H1 (cell line): ENCODE measurements around the gene NTNG2. TPM values are rescaled to one million over a fixed set of nuclear protein-coding genes. Genes with fewer than 3 reads are reported as not detected.

Experiments used
- CTCF ChIA-PET: fragments of 300-600 bp; sonication (Branson Sonifier 250); formaldehyde crosslinking; loops from one replicate; lab custom pipeline; 2021; ENCODE audit not compliant: partially characterized antibody; lab: Charles Lee
- POLR2A ChIA-PET: fragments of 300-600 bp; sonication (Branson Sonifier 250); formaldehyde crosslinking; loops from one replicate; lab custom pipeline; 2021; ENCODE audit warnings: inconsistent platforms; ENCODE audit not compliant: partially characterized antibody; lab: Charles Lee
- DNase-seq, 2 experiments: peaks; one replicate each; pipeline versions ENCODE4 v3.0.0 to v3.0.0-alpha.2; 2010 to 2022; ENCODE audit warnings: low spot score in 2 of 2, low read depth in 1 of 2, mixed read lengths in 1 of 2
- FAIRE-seq: peaks from 2 replicates; lab custom pipeline; 2011; peaks lifted over from hg19 to GRCh38; lab: Jason Lieb, UNC
- H2AFZ ChIP-seq: 2 replicates; pipeline ENCODE4 v1.8.1; 2012; ENCODE audit warnings: low read length, inconsistent platforms
- H2AK5ac ChIP-seq: 2 replicates; pipeline ENCODE4 v1.6.1; 2013; ENCODE audit warnings: low read depth, low read length
- H2BK120ac ChIP-seq: replicated peaks from 2 replicates; pipeline ENCODE3; 2013; ENCODE audit warnings: low read depth, low read length, inconsistent platforms
- H2BK12ac ChIP-seq: 2 replicates; pipeline ENCODE4 v1.6.1; 2013; ENCODE audit warnings: low read depth, low read length
- H2BK15ac ChIP-seq: 2 replicates; pipeline ENCODE4 v1.6.1; 2013; ENCODE audit warnings: low read length
- H2BK20ac ChIP-seq: 2 replicates; pipeline ENCODE4 v1.6.1; 2013; ENCODE audit warnings: low read length
- H2BK5ac ChIP-seq: 2 replicates; pipeline ENCODE4 v1.6.1; 2013; ENCODE audit warnings: low read depth, low read length
- H3K14ac ChIP-seq: 2 replicates; pipeline ENCODE4 v1.6.1; 2013; ENCODE audit warnings: inconsistent platforms; ENCODE audit not compliant: insufficient read length
- H3K18ac ChIP-seq: 2 replicates; pipeline ENCODE4 v1.6.1; 2013; ENCODE audit warnings: low read length; ENCODE audit errors: extremely low read depth
- H3K23ac ChIP-seq: 2 replicates; pipeline ENCODE4 v1.6.1; 2013; ENCODE audit warnings: inconsistent platforms; ENCODE audit not compliant: insufficient read length
- H3K23me2 ChIP-seq: 2 replicates; pipeline ENCODE4 v1.6.1; 2013; ENCODE audit warnings: low read depth, low read length
- H3K27ac ChIP-seq: 2 replicates; pipeline ENCODE4 v1.6.1; 2011; ENCODE audit warnings: low read depth, low read length, inconsistent platforms
- H3K27me3 ChIP-seq, 4 experiments: replicated peaks in 1 of 4; 1 replicate in 1 of 4; 2 replicates in 3 of 4; pipeline versions ENCODE4 v1.6.1 to v1.8.1; 2011 to 2013; ENCODE audit warnings: low read length in 3 of 4, mild to moderate bottlenecking in 3 of 4, inconsistent platforms in 2 of 4, mixed read lengths in 2 of 4, moderate library complexity in 1 of 4; ENCODE audit not compliant: control insufficient read depth in 3 of 4, insufficient read depth in 3 of 4; ENCODE audit errors: extremely low read depth in 1 of 4
- H3K36me3 ChIP-seq, 4 experiments: 2 replicates each; pipeline versions ENCODE4 v1.6.1 to v1.8.1; 2011 to 2013; ENCODE audit warnings: mild to moderate bottlenecking in 4 of 4, low read length in 3 of 4, moderate library complexity in 2 of 4, control low read depth in 1 of 4, inconsistent platforms in 1 of 4; ENCODE audit not compliant: insufficient read depth in 4 of 4, control insufficient read depth in 2 of 4
- H3K4ac ChIP-seq: replicated peaks from 2 replicates; pipeline ENCODE3; 2013; ENCODE audit warnings: low read length, low read depth, mixed read lengths, inconsistent platforms; ENCODE audit not compliant: insufficient read length
- H3K4me1 ChIP-seq, 4 experiments: replicated peaks in 1 of 4; 1 replicate in 1 of 4; 2 replicates in 3 of 4; pipeline versions ENCODE4 v1.6.1 to v1.8.1; 2011 to 2013; ENCODE audit warnings: low read length in 3 of 4, inconsistent platforms in 2 of 4, mixed read lengths in 1 of 4; ENCODE audit not compliant: insufficient read depth in 4 of 4, control insufficient read depth in 3 of 4
- H3K4me2 ChIP-seq, 2 experiments: 2 replicates each; pipeline versions ENCODE4 v1.6.1 to v1.8.1; 2011 to 2013; ENCODE audit warnings: low read depth in 2 of 2, low read length in 2 of 2, control low read depth in 1 of 2, inconsistent platforms in 1 of 2, mild to moderate bottlenecking in 1 of 2; ENCODE audit not compliant: insufficient read depth in 1 of 2
- H3K4me3 ChIP-seq, 4 experiments: fragments of 200-600, 300-600 bp in 1 of 4; sonication (generic), shearing (Covaris generic), sonication (Bioruptor Twin) in 1 of 4; 2 replicates each; pipeline versions ENCODE4 v1.5.1 to v1.8.1; 2011 to 2016; ENCODE audit warnings: low read length in 4 of 4, low read depth in 3 of 4, control low read depth in 2 of 4, inconsistent platforms in 2 of 4, mild to moderate bottlenecking in 2 of 4, mixed read lengths in 1 of 4, moderate library complexity in 1 of 4; ENCODE audit not compliant: insufficient read depth in 2 of 4; ENCODE audit errors: extremely low read depth in 1 of 4
- H3K56ac ChIP-seq: replicated peaks from 2 replicates; pipeline ENCODE3; 2013; ENCODE audit warnings: low read depth, mild to moderate bottlenecking, mixed read lengths, low read length, inconsistent platforms; ENCODE audit not compliant: insufficient read length
- H3K79me1 ChIP-seq: 2 replicates; pipeline ENCODE4 v1.6.1; 2013; ENCODE audit warnings: low read depth, low read length, control low read depth
- H3K79me2 ChIP-seq, 2 experiments: 2 replicates each; pipeline versions ENCODE4 v1.6.1 to v1.8.1; 2012 to 2013; ENCODE audit warnings: low read length in 2 of 2, mild to moderate bottlenecking in 2 of 2, inconsistent platforms in 1 of 2; ENCODE audit not compliant: insufficient read depth in 2 of 2, control insufficient read depth in 1 of 2
- H3K9ac ChIP-seq, 4 experiments: replicated peaks in 1 of 4; 1 replicate in 1 of 4; 2 replicates in 3 of 4; pipeline versions ENCODE4 v1.6.1 to v1.8.1; 2011 to 2013; ENCODE audit warnings: low read depth in 3 of 4, low read length in 3 of 4, control low read depth in 2 of 4, mild to moderate bottlenecking in 2 of 4, moderate library complexity in 2 of 4, inconsistent platforms in 1 of 4; ENCODE audit errors: extremely low read depth in 1 of 4
- H3K9me3 ChIP-seq, 2 experiments: 2 replicates each; pipeline versions ENCODE4 v1.6.1 to v1.8.1; 2012 to 2013; ENCODE audit warnings: mild to moderate bottlenecking in 2 of 2, moderate library complexity in 2 of 2, control low read depth in 1 of 2, inconsistent platforms in 1 of 2, low read depth in 1 of 2, low read length in 1 of 2, mixed read lengths in 1 of 2; ENCODE audit not compliant: insufficient read depth in 2 of 2
- H4K20me1 ChIP-seq, 2 experiments: replicated peaks in 1 of 2; 2 replicates each; pipeline versions ENCODE3 to v1.8.1; 2011 to 2013; ENCODE audit warnings: inconsistent platforms in 2 of 2, low read length in 2 of 2, mild to moderate bottlenecking in 1 of 2; ENCODE audit not compliant: insufficient read depth in 2 of 2, control insufficient read depth in 1 of 2
- H4K5ac ChIP-seq: 2 replicates; pipeline ENCODE4 v1.6.1; 2013; ENCODE audit warnings: low read length, low read depth, mixed read lengths, inconsistent platforms; ENCODE audit not compliant: insufficient read length
- H4K8ac ChIP-seq: 2 replicates; pipeline ENCODE4 v1.8.0; 2013; ENCODE audit warnings: mild to moderate bottlenecking, moderate library complexity, low read length, inconsistent platforms; ENCODE audit not compliant: insufficient read depth; ENCODE audit errors: extremely low read depth
- H4K91ac ChIP-seq: replicated peaks from 2 replicates; pipeline ENCODE3; 2013; ENCODE audit warnings: low read length, mixed read lengths, inconsistent platforms; ENCODE audit not compliant: insufficient read length
- CTBP2 ChIP-seq: IDR thresholded peaks from 2 replicates; pipeline ENCODE4 v1.7.0; 2011; ENCODE audit warnings: borderline replicate concordance, mild to moderate bottlenecking, moderate library complexity, mixed read lengths, low read length; ENCODE audit not compliant: insufficient read depth, insufficient read length
- FOSL1 ChIP-seq: IDR thresholded peaks from 2 replicates; pipeline ENCODE4 v1.6.1; 2011; ENCODE audit warnings: mild to moderate bottlenecking, low read depth, low read length, moderate library complexity; ENCODE audit not compliant: insufficient read depth
- JUN ChIP-seq: IDR thresholded peaks from 2 replicates; pipeline ENCODE4 v1.6.1; 2011; ENCODE audit warnings: low read depth, mild to moderate bottlenecking, improper control_type of control experiment, low read length
- JUND ChIP-seq: IDR thresholded peaks from 2 replicates; pipeline ENCODE4 v1.6.1; 2011; ENCODE audit warnings: mild to moderate bottlenecking, improper control_type of control experiment, low read length
- KDM4A ChIP-seq: IDR thresholded peaks from one replicate; pipeline ENCODE4 v1.7.1; 2012; ENCODE audit warnings: low read depth, mild to moderate bottlenecking, moderate library complexity, low read length, inconsistent platforms; ENCODE audit not compliant: severe bottlenecking
- PHF8 ChIP-seq: fragments of 200-600 bp; sonication (generic); conservative IDR thresholded peaks from 2 replicates; pipeline ENCODE4 v1.7.1; 2012; ENCODE audit warnings: low read depth, mild to moderate bottlenecking, inconsistent platforms, low read length, moderate library complexity
- POLR2A ChIP-seq, 2 experiments: IDR thresholded peaks; 1 replicate in 1 of 2; 2 replicates in 1 of 2; pipeline ENCODE4 v1.6.1; 2011; ENCODE audit warnings: low read depth in 2 of 2, low read length in 2 of 2, mild to moderate bottlenecking in 2 of 2; ENCODE audit errors: control extremely low read depth in 1 of 2
- RNF2 ChIP-seq: fragments of 200-900, 300-1000 bp; sonication (generic); IDR thresholded peaks from 2 replicates; pipeline ENCODE4 v1.7.1; 2016; ENCODE audit warnings: borderline replicate concordance, low read depth, mild to moderate bottlenecking, antibody characterized with exemption, low read length; ENCODE audit not compliant: poor library complexity, severe bottlenecking; ENCODE audit errors: missing control alignments
- SIX5 ChIP-seq: IDR thresholded peaks from 2 replicates; pipeline ENCODE4 v1.6.1; 2011; ENCODE audit warnings: mild to moderate bottlenecking, low read depth, low read length
- SP4 ChIP-seq: IDR thresholded peaks from 2 replicates; pipeline ENCODE4 v1.6.1; 2012; ENCODE audit warnings: low read length, inconsistent platforms
- SRF ChIP-seq: IDR thresholded peaks from 2 replicates; pipeline ENCODE4 v1.6.1; 2011; ENCODE audit warnings: mild to moderate bottlenecking, low read depth, low read length, moderate library complexity
- SUZ12 ChIP-seq: fragments of 200-600 bp; sonication (generic); IDR thresholded peaks from 2 replicates; pipeline ENCODE4 v1.6.1; 2012; ENCODE audit warnings: mild to moderate bottlenecking, inconsistent platforms, low read length, moderate library complexity, mixed read lengths
- YY1 ChIP-seq: IDR thresholded peaks from 2 replicates; pipeline ENCODE4 v1.6.1; 2011; ENCODE audit warnings: low read depth, mild to moderate bottlenecking, low read length
- WGBS, 2 experiments: shearing (Covaris generic) in 1 of 2; methylation state at CpG; one replicate each; pipeline versions ENCODE4 v1.1.6 to v1.1.7; 2013 to 2015; ENCODE audit warnings: low lambda C conversion rate in 2 of 2, mixed read lengths in 2 of 2, inconsistent platforms in 1 of 2, low coverage in 1 of 2, missing lambda C conversion rate in 1 of 2; ENCODE audit not compliant: insufficient replicate concordance in 2 of 2, insufficient coverage in 1 of 2, insufficient read length in 1 of 2; ENCODE audit errors: extremely low coverage in 1 of 2, missing lambda C conversion rate in 1 of 2; 5-methylcytosine and 5-hydroxymethylcytosine counted together
- polyA plus RNA-seq, 7 experiments: library from polyadenylated mRNA; depleted of rRNA in 3 of 7; stranded (reverse) in 5 of 7; unstranded in 2 of 7; fragments of >200 nt in 5 of 7; fragments of 200-250 nt in 2 of 7; gene quantifications; 1 replicate in 5 of 7; 2 replicates in 1 of 7; 4 replicates in 1 of 7; pipeline versions ENCODE4 v1.2.1 to v1.2.3, GENCODE V29; 2011 to 2013; ENCODE audit warnings: missing spikeins in 2 of 7, mixed read lengths in 2 of 7
- total RNA-seq: library from RNA; stranded (reverse); fragmentation: NEBNext Ultra II Directional; extraction: Animal tissue kit (Norgen Biotek cat#: 25700); gene quantifications from 2 replicates; pipeline ENCODE4 v1.2.1, GENCODE V29; 2021
- TF ChIP-seq, protein P1 (sequence below): IDR thresholded peaks from 2 replicates; pipeline ENCODE4 v1.6.1; 2012; ENCODE audit warnings: inconsistent platforms

Gene NTNG2
- total and polyA plus RNA-seq, 2 of the 8 experiments (the other 6 are each of a cell fraction or from before 2014, with no cell fraction given), result 1.4 to 1.5 TPM

DNA sequence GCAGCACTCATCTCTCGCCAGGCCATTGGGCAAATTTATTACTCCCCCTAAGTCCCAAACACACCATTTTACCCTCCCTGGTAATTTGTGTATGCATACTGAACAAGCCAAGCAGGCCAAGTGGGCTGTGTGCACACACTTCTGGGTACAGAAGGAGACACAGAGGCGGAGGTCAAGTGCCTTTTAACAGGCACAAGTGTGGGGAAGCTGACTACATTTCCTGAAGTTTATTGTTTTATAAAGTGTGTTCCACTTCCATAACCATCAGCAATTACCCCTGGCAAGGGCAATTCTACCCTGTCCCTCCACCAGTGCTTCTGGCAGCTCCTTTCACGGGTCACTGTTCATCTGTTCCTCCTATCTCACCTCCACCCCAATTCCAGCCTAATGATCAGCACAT is 99.0 kb downstream of the NTNG2 start:
- Histone ChIP-seq H3K27ac (no peak overlapping the region), H2BK120ac (no peak overlapping the region), H3K4me1 (no peaks in the 10 kb centered on the region), H3K27me3 (no peaks in the 10 kb centered on the region), H3K23ac (no peak overlapping the region), H3K9ac (no peak overlapping the region), H3K79me2 (no peaks in the 10 kb centered on the region), H3K79me1 (no peaks in the 10 kb centered on the region), H2BK15ac (no peak overlapping the region), H4K5ac (no peak overlapping the region), H3K23me2 (no peaks in the 10 kb centered on the region), H3K4ac (no peak overlapping the region), H4K91ac (no peak overlapping the region), H2AFZ (no peak overlapping the region), H3K4me3 (no peak overlapping the region), H2BK5ac (no peak overlapping the region), H3K56ac (no peak overlapping the region), H4K20me1 (peaks cover 0 to 7% of the 10 kb centered on the region in 2 experiments), H2BK12ac (no peak overlapping the region), H2BK20ac (no peak overlapping the region), H3K36me3 (peaks cover 7 to 19% (median 10%) of the 10 kb centered on the region in 4 experiments; a peak in 7 of 8 replicates), H4K8ac (no peak overlapping the region), H3K18ac (no peak overlapping the region), H2AK5ac (no peak overlapping the region), H3K9me3 (no peaks in the 10 kb centered on the region), H3K4me2 (no peak overlapping the region), H3K14ac (no peak overlapping the region)
- CTCF ChIA-PET, result interaction anchor here (1.0 to 4.6 kb wide), 4 partner anchors 8 to 699 kb away, joined by 3 to 24 read pairs (median 4); no protein-coding TSS in a partner anchor
- no peak for DNase-seq
- POLR2A ChIA-PET, result interaction anchor here (1.1 kb wide), 1 partner anchor 37 kb away, joined by 3 read pairs; no protein-coding TSS in a partner anchor
- WGBS, 2 experiments, result 75% methylated on average over 3 of the region's 3 CpGs; no CpG with 5 or more reads in 1 of the 2 experiments
- FAIRE-seq, result no peak
- TF ChIP-seq FOSL1 (no peak), YY1 (no peak), SRF (no peak), SP4 (no peak), RNF2 (no peak), CTBP2 (no peak), PHF8 (no peak), KDM4A (no peak), SUZ12 (no peak), POLR2A (IDR thresholded peaks at IDR 0.05; ENCODE audit: control extremely low read depth in 1 of 2, low read depth in 2 of 2, low read length in 2 of 2) (no peak), JUND (no peak), JUN (no peak), SIX5 (no peak)
- TF ChIP-seq, protein P1, sequence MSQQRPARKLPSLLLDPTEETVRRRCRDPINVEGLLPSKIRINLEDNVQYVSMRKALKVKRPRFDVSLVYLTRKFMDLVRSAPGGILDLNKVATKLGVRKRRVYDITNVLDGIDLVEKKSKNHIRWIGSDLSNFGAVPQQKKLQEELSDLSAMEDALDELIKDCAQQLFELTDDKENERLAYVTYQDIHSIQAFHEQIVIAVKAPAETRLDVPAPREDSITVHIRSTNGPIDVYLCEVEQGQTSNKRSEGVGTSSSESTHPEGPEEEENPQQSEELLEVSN, result no peak
